Rectal smooth muscle tissue (tissue), 1 donor: Measurements from ENCODE around the gene EFHC2.

Experiments used
- H3K27ac ChIP-seq: one replicate; pipeline ENCODE4 v1.7.0; 2013; ENCODE audit warnings: low read depth, low read length, inconsistent platforms
- H3K27me3 ChIP-seq: one replicate; pipeline ENCODE4 v1.7.0; 2013; ENCODE audit warnings: low read length; ENCODE audit not compliant: control insufficient read depth, insufficient read depth
- H3K36me3 ChIP-seq: one replicate; pipeline ENCODE4 v1.7.0; 2013; ENCODE audit warnings: low read length; ENCODE audit not compliant: control insufficient read depth, insufficient read depth
- H3K4me1 ChIP-seq: one replicate; pipeline ENCODE4 v1.7.0; 2013; ENCODE audit warnings: low read length; ENCODE audit not compliant: control insufficient read depth, insufficient read depth
- H3K4me3 ChIP-seq: one replicate; pipeline ENCODE4 v1.7.0; 2013; ENCODE audit warnings: low read length
- H3K9ac ChIP-seq: one replicate; pipeline ENCODE4 v1.7.0; 2013; ENCODE audit warnings: low read length

EFHC2 gene

GRCh38 chrX:44162964-44163475, 180.5 kb downstream of the EFHC2 start:
- H3K36me3 ChIP-seq: no peaks in the 10 kb centered on the region
- no peak overlapping the region for H3K27ac ChIP-seq
- H3K27me3 ChIP-seq: no peaks in the 10 kb centered on the region
- H3K4me3 ChIP-seq: no peak overlapping the region
- H3K4me1 ChIP-seq: no peaks in the 10 kb centered on the region
- no peak overlapping the region for H3K9ac ChIP-seq

- H3K27ac ChIP-seq: no peak overlapping the region
- H3K27me3 ChIP-seq: no peaks in the 10 kb centered on the region
- no peak overlapping the region for H3K4me3 ChIP-seq
- no peak overlapping the region for H3K9ac ChIP-seq
- H3K36me3 ChIP-seq: no peaks in the 10 kb centered on the region
- no peaks in the 10 kb centered on the region for H3K4me1 ChIP-seq
Observed at GRCh38 chrX:44157858-44158257, 185.6 kb downstream of the EFHC2 start.

GRCh38 chrX:44157283-44157682, 186.2 kb downstream of the EFHC2 start:
- no peak overlapping the region for H3K4me3 ChIP-seq
- H3K36me3 ChIP-seq: no peaks in the 10 kb centered on the region
- H3K9ac ChIP-seq: no peak overlapping the region
- H3K27me3 ChIP-seq: no peaks in the 10 kb centered on the region
- no peaks in the 10 kb centered on the region for H3K4me1 ChIP-seq
- no peak overlapping the region for H3K27ac ChIP-seq

DNA sequence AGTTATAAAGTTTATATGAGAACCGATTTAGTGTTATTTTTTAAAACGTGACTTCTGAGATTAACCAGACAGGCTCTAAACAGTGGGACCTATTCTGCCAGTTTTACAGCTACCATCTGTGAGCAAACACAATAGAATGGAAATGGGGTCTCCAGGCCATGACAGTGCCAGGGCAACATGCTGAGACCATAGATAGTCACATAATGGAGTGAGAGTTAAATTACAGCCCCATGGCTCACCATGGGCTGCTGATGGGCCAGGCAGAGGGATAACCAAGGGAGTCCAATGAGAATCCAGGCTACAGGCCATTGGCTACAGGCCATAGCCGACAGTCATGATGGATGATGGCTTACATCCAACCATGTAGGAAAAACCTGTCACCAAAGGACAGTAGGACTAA, 186.7 kb downstream of the EFHC2 start:
- H3K36me3 ChIP-seq: no peaks in the 10 kb centered on the region
- H3K27ac ChIP-seq: no peak overlapping the region
- no peak overlapping the region for H3K9ac ChIP-seq
- no peaks in the 10 kb centered on the region for H3K4me1 ChIP-seq
- no peaks in the 10 kb centered on the region for H3K27me3 ChIP-seq
- H3K4me3 ChIP-seq: no peak overlapping the region

DNA sequence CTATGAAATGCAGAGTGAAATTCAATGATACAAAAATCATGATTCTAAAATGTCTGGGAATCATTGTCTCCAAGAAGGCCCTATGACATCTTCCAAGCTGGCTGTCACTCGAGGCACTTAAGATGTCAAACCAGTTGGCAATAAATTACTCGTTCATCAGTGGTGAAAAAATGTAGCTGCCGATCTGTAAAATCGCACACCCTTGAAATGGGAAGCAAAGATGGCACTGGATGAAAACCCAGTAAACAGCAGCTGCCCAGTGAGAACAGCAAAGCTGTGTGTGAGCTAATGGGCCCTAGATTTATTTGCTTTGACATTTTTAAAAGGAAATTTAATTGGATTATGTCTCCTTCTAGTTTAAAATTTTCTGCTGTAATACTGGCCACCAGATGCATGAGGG, 188.3 kb downstream of the EFHC2 start:
- Histone ChIP-seq H3K4me3 (no peak overlapping the region), H3K4me1 (no peaks in the 10 kb centered on the region), H3K9ac (no peak overlapping the region), H3K36me3 (no peaks in the 10 kb centered on the region), H3K27me3 (no peaks in the 10 kb centered on the region), H3K27ac (no peak overlapping the region)

GRCh38 chrX:44152852-44153251, 190.6 kb downstream of the EFHC2 start:
- Histone ChIP-seq H3K27me3 (no peaks in the 10 kb centered on the region), H3K36me3 (no peaks in the 10 kb centered on the region), H3K4me1 (no peaks in the 10 kb centered on the region), H3K4me3 (no peak overlapping the region), H3K27ac (no peak overlapping the region), H3K9ac (no peak overlapping the region)

DNA sequence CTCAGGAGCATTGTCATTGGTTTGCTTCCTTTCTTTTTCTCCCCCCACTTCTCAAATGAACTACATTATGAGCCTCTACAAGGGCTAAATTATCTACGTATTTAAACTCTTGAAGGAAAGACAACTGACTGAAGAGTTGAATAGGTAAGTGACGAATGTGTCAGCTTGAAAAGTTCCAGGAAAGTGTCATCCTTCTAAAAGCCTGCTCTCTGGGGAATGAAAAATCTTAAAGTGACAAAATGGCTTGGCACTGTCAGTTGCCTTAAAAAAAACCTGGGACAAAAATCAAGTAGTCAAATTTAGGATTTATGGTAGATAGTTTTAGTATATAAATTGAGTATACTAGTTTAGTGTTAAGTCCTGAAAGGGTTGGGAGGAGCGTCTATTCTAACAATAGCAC, 196.3 kb downstream of the EFHC2 start:
- no peak overlapping the region for H3K9ac ChIP-seq
- H3K4me1 ChIP-seq: no peaks in the 10 kb centered on the region
- H3K27ac ChIP-seq: no peak overlapping the region
- H3K27me3 ChIP-seq: no peaks in the 10 kb centered on the region
- no peak overlapping the region for H3K4me3 ChIP-seq
- no peaks in the 10 kb centered on the region for H3K36me3 ChIP-seq

DNA sequence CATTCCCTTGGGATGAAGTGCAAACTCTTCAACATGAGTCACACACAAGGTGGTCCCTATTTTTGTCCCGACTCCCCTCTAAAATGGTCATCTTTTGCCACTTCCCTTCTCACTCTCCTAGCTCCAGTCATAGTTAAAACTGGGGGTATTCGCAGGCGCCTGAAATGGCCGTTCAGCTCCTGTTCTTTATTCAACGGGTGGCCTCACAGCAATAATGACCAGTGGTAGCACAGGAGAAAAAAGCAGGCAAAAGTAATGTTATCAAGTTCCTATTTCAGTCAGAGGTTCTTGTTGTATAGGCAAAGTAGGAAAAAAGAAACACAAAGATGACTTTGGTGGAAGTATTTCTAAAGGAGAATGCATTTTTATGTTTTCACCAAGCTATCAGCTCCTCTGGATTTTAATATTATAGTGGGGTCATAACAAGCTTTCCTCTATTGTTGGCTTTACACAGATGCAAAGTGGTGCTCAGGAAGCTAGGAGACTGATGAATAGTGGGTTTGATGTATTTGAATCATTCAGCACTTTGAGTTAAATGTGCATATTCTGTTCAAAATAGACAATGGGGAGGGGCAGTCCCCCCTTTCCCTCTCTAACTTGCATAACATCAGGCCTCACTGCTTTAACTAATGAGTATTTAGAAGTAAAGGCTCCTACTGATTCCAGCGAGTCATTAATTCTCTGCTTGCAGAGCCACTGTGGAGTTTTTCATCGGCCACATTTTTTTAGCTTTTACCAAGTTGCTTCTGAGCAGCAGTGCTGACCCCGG, 199.1 kb downstream of the EFHC2 start:
- H3K4me1 ChIP-seq: no peaks in the 10 kb centered on the region
- no peak overlapping the region for H3K9ac ChIP-seq
- no peaks in the 10 kb centered on the region for H3K27me3 ChIP-seq
- H3K4me3 ChIP-seq: no peak overlapping the region
- peaks cover 2% of the 10 kb centered on the region for H3K36me3 ChIP-seq
- H3K27ac ChIP-seq: no peak overlapping the region

- peaks cover 2% of the 10 kb centered on the region for H3K36me3 ChIP-seq
- H3K4me1 ChIP-seq: no peaks in the 10 kb centered on the region
- no peaks in the 10 kb centered on the region for H3K27me3 ChIP-seq
- no peak overlapping the region for H3K4me3 ChIP-seq
- H3K9ac ChIP-seq: no peak overlapping the region
- H3K27ac ChIP-seq: no peak overlapping the region
Observed at GRCh38 chrX:44143061-44143602, 200.3 kb downstream of the EFHC2 start.

- H3K9ac ChIP-seq: no peak overlapping the region
- H3K27me3 ChIP-seq: no peaks in the 10 kb centered on the region
- no peak overlapping the region for H3K27ac ChIP-seq
- H3K4me3 ChIP-seq: no peak overlapping the region
- no peaks in the 10 kb centered on the region for H3K36me3 ChIP-seq
- no peaks in the 10 kb centered on the region for H3K4me1 ChIP-seq
Observed at GRCh38 chrX:44130189-44130588, 213.3 kb downstream of the EFHC2 start.

- Histone ChIP-seq H3K27me3 (no peaks in the 10 kb centered on the region), H3K36me3 (no peaks in the 10 kb centered on the region), H3K9ac (no peak overlapping the region), H3K4me3 (no peak overlapping the region), H3K27ac (no peak overlapping the region), H3K4me1 (no peaks in the 10 kb centered on the region)
Observed at GRCh38 chrX:44113337-44113736, 230.1 kb downstream of the EFHC2 start.

GRCh38 chrX:44106864-44107263, 236.6 kb downstream of the EFHC2 start:
- Histone ChIP-seq H3K4me1 (no peaks in the 10 kb centered on the region), H3K9ac (no peak overlapping the region), H3K4me3 (no peak overlapping the region), H3K36me3 (no peaks in the 10 kb centered on the region), H3K27me3 (no peaks in the 10 kb centered on the region), H3K27ac (no peak overlapping the region)
